Measurements from ENCODE around the gene PSPC1. TPM values are rescaled to one million over a fixed set of nuclear protein-coding genes. Genes with fewer than 3 reads are reported as not detected.

Gene PSPC1
- total RNA-seq, 4 donors from 2014 or later, result 42.0 to 82.5 (median 58.8) TPM

- Histone ChIP-seq H3K27me3 (no peaks in the 10 kb centered on the region), H3K27ac (no peak overlapping the region), H3K4me3 (no peak overlapping the region), H3K36me3 (peaks cover 0 to 100% of the 10 kb centered on the region in 2 donors), H3K4me1 (no peaks in the 10 kb centered on the region), H3K9me3 (no peaks in the 10 kb centered on the region)
- WGBS, 2 donors (ENCODE audit: low coverage in 1 of 2), result 40 to 50% methylated on average over 2 to 3 of the region's 3 CpGs
- TF ChIP-seq POLR2AphosphoS5 (IDR thresholded peaks at IDR 0.05) (no peak), CTCF (IDR thresholded peaks at IDR 0.05) (no peak), POLR2A (IDR thresholded peaks at IDR 0.05) (no peak), EP300 (IDR thresholded peaks at IDR 0.05) (no peak)
- no peak for ATAC-seq
Observed at GRCh38 chr13:19670147-19670546, 112.6 kb downstream of the PSPC1 start.

- H3K36me3 ChIP-seq, result peaks cover 0 to 100% of the 10 kb centered on the region in 2 donors
- no peak for TF ChIP-seq POLR2A (IDR thresholded peaks at IDR 0.05)
- TF ChIP-seq CTCF (IDR thresholded peaks at IDR 0.05), result no peak
- no peak for TF ChIP-seq POLR2AphosphoS5 (IDR thresholded peaks at IDR 0.05)
- TF ChIP-seq EP300 (IDR thresholded peaks at IDR 0.05), result no peak
- H3K4me1 ChIP-seq, result no peaks in the 10 kb centered on the region
- H3K9me3 ChIP-seq, result no peaks in the 10 kb centered on the region
- 90 to 92% methylated on average over 3 to 8 of the region's 9 CpGs for WGBS, 2 donors (ENCODE audit: low coverage in 1 of 2)
- no peak overlapping the region for H3K27ac ChIP-seq
- no peaks in the 10 kb centered on the region for H3K27me3 ChIP-seq
- no peak overlapping the region for H3K4me3 ChIP-seq
- ATAC-seq, result no peak
Observed at GRCh38 chr13:19668778-19669177, 114.0 kb downstream of the PSPC1 start.

GRCh38 chr13:19665427-19665859 is 117.3 kb downstream of the PSPC1 start:
- no peak for ATAC-seq
- no peak overlapping the region for H3K27ac ChIP-seq
- 88 to 100% methylated on average over 1 to 8 of the region's 14 CpGs for WGBS, 2 donors (ENCODE audit: low coverage in 1 of 2)
- H3K27me3 ChIP-seq, result no peaks in the 10 kb centered on the region
- TF ChIP-seq EP300 (IDR thresholded peaks at IDR 0.05), result no peak
- TF ChIP-seq POLR2AphosphoS5 (IDR thresholded peaks at IDR 0.05), result no peak
- no peak for TF ChIP-seq CTCF (IDR thresholded peaks at IDR 0.05)
- TF ChIP-seq POLR2A (IDR thresholded peaks at IDR 0.05), result no peak
- peaks cover 0 to 100% of the 10 kb centered on the region in 2 donors for H3K36me3 ChIP-seq
- no peaks in the 10 kb centered on the region for H3K9me3 ChIP-seq
- H3K4me3 ChIP-seq, result no peak overlapping the region
- no peaks in the 10 kb centered on the region for H3K4me1 ChIP-seq

- no peaks in the 10 kb centered on the region for H3K27me3 ChIP-seq
- no peak overlapping the region for H3K27ac ChIP-seq
- 81 to 84% methylated on average over 11 to 12 of the region's 14 CpGs for WGBS, 2 donors (ENCODE audit: low coverage in 1 of 2)
- TF ChIP-seq EP300 (IDR thresholded peaks at IDR 0.05), result no peak
- no peak for TF ChIP-seq POLR2A (IDR thresholded peaks at IDR 0.05)
- no peak for TF ChIP-seq CTCF (IDR thresholded peaks at IDR 0.05)
- TF ChIP-seq POLR2AphosphoS5 (IDR thresholded peaks at IDR 0.05), result no peak
- ATAC-seq, result no peak
- H3K4me1 ChIP-seq, result no peaks in the 10 kb centered on the region
- no peaks in the 10 kb centered on the region for H3K9me3 ChIP-seq
- H3K36me3 ChIP-seq, result peaks cover 0 to 100% of the 10 kb centered on the region in 2 donors
- H3K4me3 ChIP-seq, result no peak overlapping the region
Observed at GRCh38 chr13:19664481-19665230, 118.1 kb downstream of the PSPC1 start.

GRCh38 chr13:19663416-19663979 is 119.2 kb downstream of the PSPC1 start:
- Histone ChIP-seq H3K36me3 (peaks cover 0 to 100% of the 10 kb centered on the region in 2 donors), H3K27ac (no peak overlapping the region), H3K9me3 (no peaks in the 10 kb centered on the region), H3K4me3 (no peak overlapping the region), H3K27me3 (no peaks in the 10 kb centered on the region), H3K4me1 (no peaks in the 10 kb centered on the region)
- TF ChIP-seq CTCF (IDR thresholded peaks at IDR 0.05) (no peak), POLR2A (IDR thresholded peaks at IDR 0.05) (no peak)
- 75% methylated on average over 4 of the region's 13 CpGs; no CpG with 5 or more reads in 1 of the 2 donors for WGBS, 2 donors (ENCODE audit: low coverage in 1 of 2)
- ATAC-seq, result peak; percentile 13

Data from gastroesophageal sphincter (tissue), 4 donors.